HCT116 (cell line): ENCODE data around the gene SFXN5. TPM values are rescaled to one million over a fixed set of nuclear protein-coding genes. Genes with fewer than 3 reads are reported as not detected.

Experiments
- ATAC-seq: fragments of 200-7000 bp; cut with Tn5 transposase; 2 replicates; pipeline ENCODE4 v1.9.1; 2020; ENCODE audit warnings: mild to moderate bottlenecking, moderate library complexity
- BruUV-seq: library from RNA; stranded (reverse); fragments of 400-500 nt; replicated peaks from 2 replicates; lab custom pipeline; 2021; lab: Mats Ljungman, UMichigan
- CTCF ChIA-PET: fragments of 300-600 bp; sonication (Branson Sonifier 250); formaldehyde crosslinking; loops from one replicate; lab custom pipeline; 2021; ENCODE audit warnings: antibody characterized with exemption; lab: Charles Lee
- POLR2A ChIA-PET: fragments of 300-600, 350-600 bp; sonication (Branson Sonifier 250); formaldehyde crosslinking; loops from one replicate; lab custom pipeline; 2021; ENCODE audit warnings: antibody characterized with exemption; lab: Charles Lee
- RAD21 ChIA-PET, 2 experiments: fragments of 300-600 bp; sonication (Branson Sonifier 250); formaldehyde crosslinking; loops; one replicate each; lab custom pipeline; 2023; ENCODE audit warnings: low total read pairs in 2 of 2; ENCODE audit not compliant: uncharacterized antibody in 2 of 2, unreplicated experiment in 2 of 2, low non-redundant PET in 1 of 2; lab: Charles Lee
- DNase-seq: peaks from one replicate; pipeline ENCODE4 v3.0.0-alpha.2; 2010; ENCODE audit warnings: low read depth, low spot score
- H2AFZ ChIP-seq: fragments of 200-600 bp; shearing (Covaris generic), sonication (generic); 2 replicates; pipeline ENCODE4 v1.6.1; 2017; ENCODE audit warnings: low read depth, mixed run types, mixed read lengths, antibody characterized with exemption, low read length; ENCODE audit not compliant: poor library complexity, severe bottlenecking
- H3K27ac ChIP-seq: 2 replicates; pipeline ENCODE4 v1.5.1; 2012; ENCODE audit warnings: low read depth, low read length
- H3K27me3 ChIP-seq: fragments of 200-600 bp; sonication (generic); 2 replicates; pipeline ENCODE4 v1.6.1; 2016; ENCODE audit warnings: mixed run types, low read length, mixed read lengths; ENCODE audit not compliant: insufficient read depth
- H3K36me3 ChIP-seq, 2 experiments: fragments of 200-500 bp in 1 of 2; fragments of 200-600 bp in 1 of 2; sonication (Bioruptor generic) in 1 of 2; sonication (generic) in 1 of 2; 2 replicates each; pipeline versions ENCODE4 v1.5.1 to v1.6.1; 2014 to 2016; ENCODE audit warnings: low read length in 2 of 2, inconsistent platforms in 1 of 2, mixed read lengths in 1 of 2, mixed run types in 1 of 2; ENCODE audit not compliant: insufficient read depth in 2 of 2, control insufficient read depth in 1 of 2
- H3K4me1 ChIP-seq, 2 experiments: fragments of 200-600 bp in 1 of 2; sonication (generic) in 1 of 2; 2 replicates each; pipeline versions ENCODE4 v1.5.1 to v1.6.1; 2012 to 2017; ENCODE audit warnings: low read length in 2 of 2, inconsistent platforms in 1 of 2, mild to moderate bottlenecking in 1 of 2, mixed read lengths in 1 of 2, mixed run types in 1 of 2, moderate library complexity in 1 of 2; ENCODE audit not compliant: insufficient read depth in 2 of 2, control insufficient read depth in 1 of 2
- H3K4me2 ChIP-seq: fragments of 200-600 bp; sonication (generic); 2 replicates; pipeline ENCODE4 v1.6.1; 2017; ENCODE audit warnings: mixed run types, low read length, mixed read lengths
- H3K4me3 ChIP-seq, 2 experiments: fragments of 200-600 bp in 1 of 2; sonication (generic) in 1 of 2; replicated peaks in 1 of 2; 2 replicates each; pipeline ENCODE4 v1.5.1; 2011 to 2016; ENCODE audit warnings: low read length in 2 of 2, control low read depth in 1 of 2, low read depth in 1 of 2, mild to moderate bottlenecking in 1 of 2, mixed read lengths in 1 of 2, mixed run types in 1 of 2
- H3K79me2 ChIP-seq: fragments of 200-600 bp; sonication (generic); 2 replicates; pipeline ENCODE4 v1.6.1; 2017; ENCODE audit warnings: mild to moderate bottlenecking, mixed run types, low read length, moderate library complexity, mixed read lengths; ENCODE audit not compliant: insufficient read depth
- H3K9ac ChIP-seq: fragments of 200-600 bp; sonication (generic); 2 replicates; pipeline ENCODE4 v1.6.1; 2016; ENCODE audit warnings: low read length, mixed read lengths
- H3K9me2 ChIP-seq: fragments of 200-600 bp; sonication (generic), shearing (Covaris generic); 2 replicates; pipeline ENCODE4 v1.6.1; 2017; ENCODE audit warnings: mixed run types, mild to moderate bottlenecking, moderate library complexity; ENCODE audit not compliant: insufficient read depth
- H3K9me3 ChIP-seq, 2 experiments: fragments of 200-500 bp in 1 of 2; fragments of 200-600 bp in 1 of 2; sonication (Bioruptor generic) in 1 of 2; sonication (generic) in 1 of 2; 2 replicates each; pipeline ENCODE4 v1.6.1; 2014 to 2017; ENCODE audit warnings: low read length in 2 of 2, mixed read lengths in 2 of 2, inconsistent platforms in 1 of 2, low read depth in 1 of 2, mild to moderate bottlenecking in 1 of 2, mixed run types in 1 of 2, moderate library complexity in 1 of 2; ENCODE audit not compliant: control insufficient read depth in 1 of 2, insufficient read depth in 1 of 2
- H4K20me1 ChIP-seq: fragments of 200-600 bp; sonication (generic), shearing (Covaris generic); 2 replicates; pipeline ENCODE4 v1.6.1; 2017; ENCODE audit warnings: mixed run types, mild to moderate bottlenecking, moderate library complexity; ENCODE audit not compliant: insufficient read depth
- CBX3 ChIP-seq: IDR thresholded peaks from 2 replicates; pipeline ENCODE4 v1.6.1; 2012; ENCODE audit warnings: low read depth
- CEBPB ChIP-seq: IDR thresholded peaks from 2 replicates; pipeline ENCODE4 v1.6.1; 2012; ENCODE audit warnings: low read depth
- EGR1 ChIP-seq: IDR thresholded peaks from 2 replicates; pipeline ENCODE4 v1.6.1; 2012; ENCODE audit warnings: low read depth
- EZH2phosphoT487 ChIP-seq: fragments of 200-600 bp; IDR thresholded peaks from 2 replicates; pipeline ENCODE4 v1.6.1; 2018; ENCODE audit warnings: antibody characterized with exemption, borderline replicate concordance
- FOSL1 ChIP-seq: IDR thresholded peaks from 2 replicates; pipeline ENCODE4 v1.6.1; 2012; ENCODE audit warnings: low read depth
- POLR2A ChIP-seq: IDR thresholded peaks from 2 replicates; pipeline ENCODE4 v1.7.0; 2011; ENCODE audit warnings: borderline replicate concordance; ENCODE audit not compliant: insufficient read depth, insufficient read length; ENCODE audit errors: extremely low read depth
- POLR2AphosphoS5 ChIP-seq: IDR thresholded peaks from 2 replicates; pipeline ENCODE4 v1.6.1; 2011; ENCODE audit warnings: mild to moderate bottlenecking, low read depth, low read length, moderate library complexity
- RAD21 ChIP-seq: IDR thresholded peaks from 2 replicates; pipeline ENCODE4 v1.6.1; 2012; ENCODE audit warnings: low read depth, mild to moderate bottlenecking
- SIN3A ChIP-seq: IDR thresholded peaks from 2 replicates; pipeline ENCODE4 v1.6.1; 2012; ENCODE audit warnings: low read depth
- SP1 ChIP-seq: IDR thresholded peaks from 2 replicates; pipeline ENCODE4 v1.6.1; 2012; ENCODE audit warnings: low read depth
- TCF7L2 ChIP-seq: IDR thresholded peaks from 2 replicates; pipeline ENCODE4 v1.7.0; 2011; ENCODE audit warnings: borderline replicate concordance, inconsistent platforms; ENCODE audit not compliant: insufficient read depth, insufficient read length; ENCODE audit errors: extremely low read depth
- YY1 ChIP-seq: IDR thresholded peaks from 2 replicates; pipeline ENCODE4 v1.6.1; 2011; ENCODE audit warnings: low read length, low read depth, moderate library complexity, mild to moderate bottlenecking; ENCODE audit not compliant: insufficient replicate concordance; ENCODE audit errors: extremely low read depth
- intact Hi-C: fragments of 100-400 bp; cut with micrococcal nuclease; formaldehyde crosslinking; loops from 2 replicates; pipeline ENCODE4 v1.10.0; 2022
- total RNA-seq: library from RNA; stranded (reverse); gene quantifications from one replicate; pipeline ENCODE4 v1.2.1, GENCODE V29; 2021; ENCODE audit not compliant: unreplicated experiment
- TF ChIP-seq, protein P1 (sequence below): IDR thresholded peaks from 2 replicates; pipeline ENCODE4 v1.6.1; 2012
- TF ChIP-seq, protein P2 (sequence below), 3 experiments: fragments of 200-600 bp in 1 of 3; sonication (generic) in 1 of 3; IDR thresholded peaks in 2 of 3; conservative IDR thresholded peaks in 1 of 3; 2 replicates each; pipeline ENCODE4 v1.5.1; 2012 to 2017; ENCODE audit warnings: low read depth in 2 of 3, low read length in 2 of 3, antibody characterized with exemption in 1 of 3, borderline replicate concordance in 1 of 3, control low read depth in 1 of 3, mild to moderate bottlenecking in 1 of 3, mixed read lengths in 1 of 3, mixed run types in 1 of 3, moderate library complexity in 1 of 3; ENCODE audit not compliant: insufficient read depth in 1 of 3
- TF ChIP-seq, protein P3 (sequence below): IDR thresholded peaks from 2 replicates; pipeline ENCODE4 v1.6.1; 2011; ENCODE audit warnings: mild to moderate bottlenecking, low read length, moderate library complexity; ENCODE audit not compliant: insufficient replicate concordance; ENCODE audit errors: extremely low read depth
- TF ChIP-seq, protein P4 (sequence below): IDR thresholded peaks from 2 replicates; pipeline ENCODE4 v1.6.1; 2012
- TF ChIP-seq, protein P5 (sequence below): IDR thresholded peaks from 2 replicates; pipeline ENCODE4 v1.6.1; 2012; ENCODE audit warnings: low read depth

The SFXN5 gene
- total RNA-seq, 1 experiment from 2014 or later: 10.0 TPM

DNA sequence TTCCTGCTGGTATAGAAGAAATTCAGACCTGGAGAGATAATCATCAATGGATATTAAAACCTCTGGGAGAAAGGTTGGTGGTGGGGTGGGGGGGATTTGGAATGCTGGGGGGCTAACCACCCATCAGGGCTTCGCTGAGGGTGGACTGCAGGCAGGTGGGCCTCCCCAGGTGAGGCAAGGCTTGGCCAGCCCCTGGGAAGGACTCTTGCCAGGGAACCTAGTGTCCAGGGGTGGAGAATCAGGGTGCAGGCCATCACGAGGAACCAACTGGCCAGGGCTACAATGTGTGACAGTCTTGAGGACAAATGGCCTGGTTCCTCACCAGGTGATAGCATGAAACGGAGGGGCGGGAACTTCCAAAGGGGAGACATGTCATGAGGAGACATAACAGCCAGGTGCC lies 29.4 kb upstream of the SFXN5 start:
- RAD21 ChIA-PET: no interaction called here
- TF ChIP-seq, protein P1, sequence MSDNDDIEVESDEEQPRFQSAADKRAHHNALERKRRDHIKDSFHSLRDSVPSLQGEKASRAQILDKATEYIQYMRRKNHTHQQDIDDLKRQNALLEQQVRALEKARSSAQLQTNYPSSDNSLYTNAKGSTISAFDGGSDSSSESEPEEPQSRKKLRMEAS: no peak
- no peak for TF ChIP-seq CBX3
- no peak for TF ChIP-seq POLR2A
- TF ChIP-seq SP1: no peak
- no peak for TF ChIP-seq EZH2phosphoT487
- TF ChIP-seq, protein P2, sequence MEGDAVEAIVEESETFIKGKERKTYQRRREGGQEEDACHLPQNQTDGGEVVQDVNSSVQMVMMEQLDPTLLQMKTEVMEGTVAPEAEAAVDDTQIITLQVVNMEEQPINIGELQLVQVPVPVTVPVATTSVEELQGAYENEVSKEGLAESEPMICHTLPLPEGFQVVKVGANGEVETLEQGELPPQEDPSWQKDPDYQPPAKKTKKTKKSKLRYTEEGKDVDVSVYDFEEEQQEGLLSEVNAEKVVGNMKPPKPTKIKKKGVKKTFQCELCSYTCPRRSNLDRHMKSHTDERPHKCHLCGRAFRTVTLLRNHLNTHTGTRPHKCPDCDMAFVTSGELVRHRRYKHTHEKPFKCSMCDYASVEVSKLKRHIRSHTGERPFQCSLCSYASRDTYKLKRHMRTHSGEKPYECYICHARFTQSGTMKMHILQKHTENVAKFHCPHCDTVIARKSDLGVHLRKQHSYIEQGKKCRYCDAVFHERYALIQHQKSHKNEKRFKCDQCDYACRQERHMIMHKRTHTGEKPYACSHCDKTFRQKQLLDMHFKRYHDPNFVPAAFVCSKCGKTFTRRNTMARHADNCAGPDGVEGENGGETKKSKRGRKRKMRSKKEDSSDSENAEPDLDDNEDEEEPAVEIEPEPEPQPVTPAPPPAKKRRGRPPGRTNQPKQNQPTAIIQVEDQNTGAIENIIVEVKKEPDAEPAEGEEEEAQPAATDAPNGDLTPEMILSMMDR (IDR thresholded peaks at IDR 0.05 in 2 of 3, conservative IDR thresholded peaks at IDR 0.05 in 1 of 3; ENCODE audit: borderline replicate concordance in 1 of 3, insufficient read depth in 1 of 3, low read depth in 2 of 3, low read length in 2 of 3): no peak
- TF ChIP-seq EGR1: no peak
- TF ChIP-seq TCF7L2: no peak
- TF ChIP-seq YY1: no peak
- TF ChIP-seq CEBPB: no peak
- TF ChIP-seq, protein P3, sequence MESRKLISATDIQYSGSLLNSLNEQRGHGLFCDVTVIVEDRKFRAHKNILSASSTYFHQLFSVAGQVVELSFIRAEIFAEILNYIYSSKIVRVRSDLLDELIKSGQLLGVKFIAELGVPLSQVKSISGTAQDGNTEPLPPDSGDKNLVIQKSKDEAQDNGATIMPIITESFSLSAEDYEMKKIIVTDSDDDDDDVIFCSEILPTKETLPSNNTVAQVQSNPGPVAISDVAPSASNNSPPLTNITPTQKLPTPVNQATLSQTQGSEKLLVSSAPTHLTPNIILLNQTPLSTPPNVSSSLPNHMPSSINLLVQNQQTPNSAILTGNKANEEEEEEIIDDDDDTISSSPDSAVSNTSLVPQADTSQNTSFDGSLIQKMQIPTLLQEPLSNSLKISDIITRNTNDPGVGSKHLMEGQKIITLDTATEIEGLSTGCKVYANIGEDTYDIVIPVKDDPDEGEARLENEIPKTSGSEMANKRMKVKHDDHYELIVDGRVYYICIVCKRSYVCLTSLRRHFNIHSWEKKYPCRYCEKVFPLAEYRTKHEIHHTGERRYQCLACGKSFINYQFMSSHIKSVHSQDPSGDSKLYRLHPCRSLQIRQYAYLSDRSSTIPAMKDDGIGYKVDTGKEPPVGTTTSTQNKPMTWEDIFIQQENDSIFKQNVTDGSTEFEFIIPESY: no peak
- TF ChIP-seq SIN3A: no peak
- TF ChIP-seq, protein P4, sequence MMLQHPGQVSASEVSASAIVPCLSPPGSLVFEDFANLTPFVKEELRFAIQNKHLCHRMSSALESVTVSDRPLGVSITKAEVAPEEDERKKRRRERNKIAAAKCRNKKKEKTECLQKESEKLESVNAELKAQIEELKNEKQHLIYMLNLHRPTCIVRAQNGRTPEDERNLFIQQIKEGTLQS: no peak
- no peak for TF ChIP-seq POLR2AphosphoS5
- TF ChIP-seq RAD21: no peak
- TF ChIP-seq, protein P5, sequence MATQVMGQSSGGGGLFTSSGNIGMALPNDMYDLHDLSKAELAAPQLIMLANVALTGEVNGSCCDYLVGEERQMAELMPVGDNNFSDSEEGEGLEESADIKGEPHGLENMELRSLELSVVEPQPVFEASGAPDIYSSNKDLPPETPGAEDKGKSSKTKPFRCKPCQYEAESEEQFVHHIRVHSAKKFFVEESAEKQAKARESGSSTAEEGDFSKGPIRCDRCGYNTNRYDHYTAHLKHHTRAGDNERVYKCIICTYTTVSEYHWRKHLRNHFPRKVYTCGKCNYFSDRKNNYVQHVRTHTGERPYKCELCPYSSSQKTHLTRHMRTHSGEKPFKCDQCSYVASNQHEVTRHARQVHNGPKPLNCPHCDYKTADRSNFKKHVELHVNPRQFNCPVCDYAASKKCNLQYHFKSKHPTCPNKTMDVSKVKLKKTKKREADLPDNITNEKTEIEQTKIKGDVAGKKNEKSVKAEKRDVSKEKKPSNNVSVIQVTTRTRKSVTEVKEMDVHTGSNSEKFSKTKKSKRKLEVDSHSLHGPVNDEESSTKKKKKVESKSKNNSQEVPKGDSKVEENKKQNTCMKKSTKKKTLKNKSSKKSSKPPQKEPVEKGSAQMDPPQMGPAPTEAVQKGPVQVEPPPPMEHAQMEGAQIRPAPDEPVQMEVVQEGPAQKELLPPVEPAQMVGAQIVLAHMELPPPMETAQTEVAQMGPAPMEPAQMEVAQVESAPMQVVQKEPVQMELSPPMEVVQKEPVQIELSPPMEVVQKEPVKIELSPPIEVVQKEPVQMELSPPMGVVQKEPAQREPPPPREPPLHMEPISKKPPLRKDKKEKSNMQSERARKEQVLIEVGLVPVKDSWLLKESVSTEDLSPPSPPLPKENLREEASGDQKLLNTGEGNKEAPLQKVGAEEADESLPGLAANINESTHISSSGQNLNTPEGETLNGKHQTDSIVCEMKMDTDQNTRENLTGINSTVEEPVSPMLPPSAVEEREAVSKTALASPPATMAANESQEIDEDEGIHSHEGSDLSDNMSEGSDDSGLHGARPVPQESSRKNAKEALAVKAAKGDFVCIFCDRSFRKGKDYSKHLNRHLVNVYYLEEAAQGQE: no peak
- TF ChIP-seq FOSL1: no peak
- ATAC-seq: no peak
- Histone ChIP-seq H3K4me3 (no peak overlapping the region), H3K79me2 (peaks cover 65% of the 10 kb centered on the region), H3K9me2 (no peaks in the 10 kb centered on the region), H3K27ac (no peak overlapping the region), H3K4me2 (no peak overlapping the region), H3K9ac (no peak overlapping the region), H3K9me3 (no peaks in the 10 kb centered on the region), H3K36me3 (no peaks in the 10 kb centered on the region), H2AFZ (no peak overlapping the region), H3K27me3 (no peaks in the 10 kb centered on the region), H4K20me1 (no peaks in the 10 kb centered on the region), H3K4me1 (peaks cover 0 to 4% of the 10 kb centered on the region in 2 experiments; a peak in 2 of 4 replicates)
- no TSS peak for BruUV-seq
- POLR2A ChIA-PET: no interaction called here
- DNase-seq: no peak
- CTCF ChIA-PET: no interaction called here
- intact Hi-C loops: no loop called here
